ENCODE results near the gene HK1.

HK1 gene

DNA sequence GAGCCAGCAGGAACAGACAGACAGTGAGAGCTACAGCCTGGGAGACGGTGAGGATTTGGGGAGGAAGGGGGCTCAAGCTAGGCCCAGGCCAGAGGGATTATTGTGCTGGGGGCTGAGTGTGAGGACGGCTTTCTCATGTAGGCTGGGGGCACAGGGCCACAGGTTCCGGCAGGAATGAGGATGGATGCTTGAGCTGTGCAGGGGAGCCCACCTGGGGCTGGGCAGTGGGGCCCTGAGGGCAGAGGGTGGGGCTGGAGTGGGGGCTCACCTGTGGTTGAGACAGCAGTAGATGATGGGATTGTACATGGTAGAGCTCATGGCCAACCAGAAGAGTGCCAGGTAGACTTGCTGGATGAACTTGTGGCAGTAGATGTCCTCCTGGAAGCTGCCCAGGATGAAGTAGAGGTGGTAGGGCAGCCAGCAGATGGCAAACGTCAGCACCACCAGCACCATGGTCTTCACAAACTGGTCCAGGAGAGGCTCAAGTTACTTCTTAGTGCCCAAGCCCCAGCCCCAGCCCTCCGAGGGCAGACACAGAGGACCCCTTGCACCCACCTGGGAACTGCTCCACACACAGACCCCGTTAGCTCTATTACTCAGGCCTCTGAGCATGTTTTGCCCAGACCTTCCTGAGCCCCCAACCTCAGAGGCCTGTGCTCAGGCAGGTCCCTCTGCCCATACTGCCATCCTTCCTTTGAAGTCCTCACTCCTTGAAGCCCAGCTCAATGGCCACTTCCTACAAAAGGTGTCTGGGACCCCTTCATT, 128.7 kb downstream of the HK1 start:
- TF ChIP-seq, protein P1, sequence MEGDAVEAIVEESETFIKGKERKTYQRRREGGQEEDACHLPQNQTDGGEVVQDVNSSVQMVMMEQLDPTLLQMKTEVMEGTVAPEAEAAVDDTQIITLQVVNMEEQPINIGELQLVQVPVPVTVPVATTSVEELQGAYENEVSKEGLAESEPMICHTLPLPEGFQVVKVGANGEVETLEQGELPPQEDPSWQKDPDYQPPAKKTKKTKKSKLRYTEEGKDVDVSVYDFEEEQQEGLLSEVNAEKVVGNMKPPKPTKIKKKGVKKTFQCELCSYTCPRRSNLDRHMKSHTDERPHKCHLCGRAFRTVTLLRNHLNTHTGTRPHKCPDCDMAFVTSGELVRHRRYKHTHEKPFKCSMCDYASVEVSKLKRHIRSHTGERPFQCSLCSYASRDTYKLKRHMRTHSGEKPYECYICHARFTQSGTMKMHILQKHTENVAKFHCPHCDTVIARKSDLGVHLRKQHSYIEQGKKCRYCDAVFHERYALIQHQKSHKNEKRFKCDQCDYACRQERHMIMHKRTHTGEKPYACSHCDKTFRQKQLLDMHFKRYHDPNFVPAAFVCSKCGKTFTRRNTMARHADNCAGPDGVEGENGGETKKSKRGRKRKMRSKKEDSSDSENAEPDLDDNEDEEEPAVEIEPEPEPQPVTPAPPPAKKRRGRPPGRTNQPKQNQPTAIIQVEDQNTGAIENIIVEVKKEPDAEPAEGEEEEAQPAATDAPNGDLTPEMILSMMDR (IDR thresholded peaks at IDR 0.05): no peak
- Mint-ChIP-seq H3K36me3 (ENCODE audit: low read depth) (peaks cover 12% of the 10 kb centered on the region), H3K27me3 (ENCODE audit: low read depth, poor library complexity) (peaks cover 17% of the 10 kb centered on the region), H3K9me3 (no peaks in the 10 kb centered on the region), H3K27ac (peak overlapping the region; percentile 49), H3K4me3 (no peak overlapping the region), H3K4me1 (peaks cover 45% of the 10 kb centered on the region)
- DNase-seq: no peak

DNA sequence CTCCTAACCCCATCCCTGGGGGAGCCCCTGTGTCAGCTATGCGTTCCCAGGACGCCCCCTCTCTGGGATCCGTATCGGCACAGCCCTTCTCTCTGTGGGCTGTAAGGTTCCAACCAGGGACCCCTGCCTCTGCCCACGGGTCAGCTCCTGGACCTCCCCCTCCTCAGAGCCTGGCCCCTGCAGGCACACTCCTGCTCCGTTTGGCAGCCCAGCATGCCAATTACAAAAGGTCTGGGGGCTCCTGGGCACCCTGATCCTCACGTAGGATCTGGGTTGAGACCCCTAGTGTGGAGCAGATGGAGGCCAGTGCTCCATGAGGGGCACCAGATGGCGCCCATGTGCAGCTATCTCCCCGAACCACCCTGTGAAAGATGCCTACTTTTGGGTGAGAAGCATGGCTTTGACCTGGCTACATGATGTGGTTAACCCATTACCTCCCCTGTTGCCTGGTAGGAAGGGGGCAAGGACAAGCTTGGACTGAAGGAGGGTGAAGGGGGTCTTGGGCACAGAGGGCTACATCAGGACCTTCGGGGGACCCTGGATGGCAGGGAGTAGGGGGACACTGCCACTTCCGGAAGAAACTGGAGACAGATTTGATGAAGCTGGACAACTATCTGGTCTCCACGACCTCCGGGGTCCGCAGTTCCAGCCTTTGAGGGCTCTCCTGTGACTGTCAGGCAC, 129.5 kb downstream of the HK1 start:
- peaks cover 45% of the 10 kb centered on the region for H3K4me1 Mint-ChIP-seq
- no peak for DNase-seq
- H3K27ac Mint-ChIP-seq: no peak overlapping the region
- TF ChIP-seq, protein P1 (IDR thresholded peaks at IDR 0.05): peak; percentile 21
- peaks cover 17% of the 10 kb centered on the region for H3K27me3 Mint-ChIP-seq (ENCODE audit: low read depth, poor library complexity)
- peaks cover 7% of the 10 kb centered on the region for H3K36me3 Mint-ChIP-seq (ENCODE audit: low read depth)
- H3K9me3 Mint-ChIP-seq: no peaks in the 10 kb centered on the region
- no peak overlapping the region for H3K4me3 Mint-ChIP-seq

DNA sequence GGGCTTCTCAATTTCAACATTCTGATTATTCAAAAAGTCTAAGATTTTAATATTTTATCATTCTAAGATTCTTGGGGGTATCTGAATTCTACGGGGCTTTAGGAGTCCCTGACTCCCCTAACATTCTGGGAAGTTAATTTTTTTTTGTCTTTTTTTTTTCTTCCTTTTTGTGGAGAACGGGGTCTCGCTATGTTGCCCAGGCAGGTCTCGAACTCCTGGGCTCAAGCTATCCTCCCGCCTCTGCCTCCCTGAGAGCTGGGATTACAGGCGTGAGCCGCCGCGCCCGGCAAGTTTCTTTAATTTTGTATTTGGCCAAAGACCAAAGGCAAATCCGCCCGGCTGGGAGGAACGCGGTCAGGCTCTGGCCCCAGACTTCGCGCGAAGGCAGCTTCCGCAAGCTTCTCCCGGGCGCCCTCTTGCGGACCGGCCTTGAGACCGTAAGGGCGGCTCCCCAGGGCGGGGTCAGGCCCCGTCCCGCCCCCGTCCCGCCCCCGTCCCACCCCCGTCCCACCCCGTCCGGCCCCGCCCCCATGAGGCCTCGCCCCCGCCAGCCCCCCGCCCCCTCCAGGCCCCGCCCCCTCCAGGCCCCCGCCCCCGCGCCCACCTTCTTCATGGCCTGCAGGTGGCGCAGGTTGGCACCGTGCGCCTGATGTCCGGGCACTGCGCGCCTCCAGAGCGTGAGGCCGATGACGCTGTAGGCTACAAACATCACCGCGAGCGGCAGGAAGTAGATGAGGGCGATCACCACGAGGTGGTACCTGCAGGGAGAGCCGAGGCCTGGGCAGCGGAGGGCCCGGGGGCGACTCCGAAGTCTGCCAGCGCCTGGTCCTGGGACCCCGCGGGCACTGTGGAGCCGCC, 130.3 kb downstream of the HK1 start:
- peaks cover 45% of the 10 kb centered on the region for H3K4me1 Mint-ChIP-seq
- H3K9me3 Mint-ChIP-seq: no peaks in the 10 kb centered on the region
- H3K4me3 Mint-ChIP-seq: peak overlapping the region; percentile 55
- H3K27me3 Mint-ChIP-seq (ENCODE audit: low read depth, poor library complexity): peaks cover 20% of the 10 kb centered on the region
- TF ChIP-seq, protein P1 (IDR thresholded peaks at IDR 0.05): peak; percentile 58
- no peak overlapping the region for H3K27ac Mint-ChIP-seq
- peak; percentile 95 for DNase-seq
- H3K36me3 Mint-ChIP-seq (ENCODE audit: low read depth): peaks cover 5% of the 10 kb centered on the region

DNA sequence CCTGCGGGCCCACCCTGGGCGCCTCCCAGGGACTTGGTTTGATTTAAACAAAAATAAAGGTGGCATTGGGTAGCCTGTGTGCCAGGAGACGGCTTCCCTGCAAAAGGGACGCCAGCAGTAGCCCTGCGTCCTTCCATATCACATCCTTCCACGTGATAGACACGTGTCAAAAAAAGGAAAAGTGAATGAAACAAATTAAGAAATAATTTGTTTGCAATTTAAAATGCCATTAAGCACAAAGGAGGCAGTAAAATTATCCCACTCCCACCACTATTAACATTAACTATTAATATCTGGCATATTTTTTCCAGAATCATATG, 130.8 kb downstream of the HK1 start:
- Mint-ChIP-seq H3K4me3 (peak overlapping the region; percentile 28), H3K36me3 (ENCODE audit: low read depth) (peaks cover 5% of the 10 kb centered on the region), H3K27me3 (ENCODE audit: low read depth, poor library complexity) (peaks cover 20% of the 10 kb centered on the region), H3K9me3 (no peaks in the 10 kb centered on the region), H3K27ac (no peak overlapping the region), H3K4me1 (peaks cover 45% of the 10 kb centered on the region)
- no peak for DNase-seq
- TF ChIP-seq, protein P1 (IDR thresholded peaks at IDR 0.05): no peak

DNA sequence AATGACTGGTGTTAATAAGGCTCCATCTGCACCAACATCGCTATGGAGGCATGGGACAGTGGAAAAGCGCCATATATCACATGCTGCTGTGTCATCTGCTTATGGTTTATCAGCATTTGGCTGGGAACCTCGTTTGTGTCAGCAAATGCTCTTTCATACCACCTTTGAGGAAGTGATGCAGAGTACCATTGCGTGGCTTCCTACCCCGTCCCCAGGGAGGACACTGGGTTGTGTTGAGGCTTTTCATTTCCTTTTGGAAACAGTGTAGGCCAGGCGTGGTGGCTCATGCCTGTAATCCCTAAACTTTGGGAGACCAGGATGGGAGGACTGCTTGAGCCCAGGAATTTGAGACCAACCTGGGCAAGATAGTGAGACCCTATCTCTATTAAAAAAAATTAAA, 131.7 kb downstream of the HK1 start:
- Mint-ChIP-seq H3K4me1 (peaks cover 37% of the 10 kb centered on the region), H3K4me3 (no peak overlapping the region), H3K36me3 (ENCODE audit: low read depth) (no peaks in the 10 kb centered on the region), H3K27ac (no peak overlapping the region), H3K9me3 (no peaks in the 10 kb centered on the region), H3K27me3 (ENCODE audit: low read depth, poor library complexity) (peaks cover 20% of the 10 kb centered on the region)
- no peak for DNase-seq
- TF ChIP-seq, protein P1 (IDR thresholded peaks at IDR 0.05): no peak
